ENCODE results near the gene PLD5. TPM values are rescaled to one million over a fixed set of nuclear protein-coding genes. Genes with fewer than 3 reads are reported as not detected.

PLD5 gene
- total RNA-seq, 4 donors from 2014 or later: 0.16 TPM; not detected in 3

GRCh38 chr1:242455052-242455361 lies 69.5 kb downstream of the PLD5 start:
- no peak for TF ChIP-seq CTCF (IDR thresholded peaks at IDR 0.05; ENCODE audit: low read depth)

GRCh38 chr1:242454262-242455051 lies 70.0 kb downstream of the PLD5 start:
- no peak for TF ChIP-seq CTCF (IDR thresholded peaks at IDR 0.05; ENCODE audit: low read depth)

- no peak for TF ChIP-seq CTCF (IDR thresholded peaks at IDR 0.05; ENCODE audit: low read depth)
Observed at GRCh38 chr1:242452573-242452972, 71.9 kb downstream of the PLD5 start.

- no peak for TF ChIP-seq CTCF (IDR thresholded peaks at IDR 0.05; ENCODE audit: low read depth)
Observed at GRCh38 chr1:242449661-242450060, 74.8 kb downstream of the PLD5 start.

- no peak for TF ChIP-seq CTCF (IDR thresholded peaks at IDR 0.05; ENCODE audit: low read depth)
Observed at GRCh38 chr1:242448910-242449645, 75.4 kb downstream of the PLD5 start.

GRCh38 chr1:242447689-242448088 lies 76.8 kb downstream of the PLD5 start:
- TF ChIP-seq CTCF (IDR thresholded peaks at IDR 0.05; ENCODE audit: low read depth): no peak

GRCh38 chr1:242440757-242441156 lies 83.7 kb downstream of the PLD5 start:
- no peak for TF ChIP-seq CTCF (IDR thresholded peaks at IDR 0.05; ENCODE audit: low read depth)

Measured in subcutaneous adipose tissue (tissue), 4 donors.